Muscle layer of colon (tissue), 2 donors: ENCODE measurements around the gene ANXA8.

Experiments
- H3K27ac ChIP-seq: one replicate; pipeline ENCODE4 v1.7.0; 2013; ENCODE audit warnings: low read depth, mild to moderate bottlenecking, low read length, moderate library complexity
- H3K27me3 ChIP-seq, 2 donors: one replicate each; pipeline ENCODE4 v1.7.0; 2013; ENCODE audit warnings: low read length in 2 of 2, mild to moderate bottlenecking in 2 of 2; ENCODE audit not compliant: insufficient read depth in 2 of 2, control insufficient read depth in 1 of 2
- H3K36me3 ChIP-seq: one replicate; pipeline ENCODE4 v1.7.0; 2013; ENCODE audit warnings: mild to moderate bottlenecking, low read length; ENCODE audit not compliant: insufficient read depth
- H3K4me1 ChIP-seq: one replicate; pipeline ENCODE4 v1.7.0; 2013; ENCODE audit warnings: mild to moderate bottlenecking, low read length; ENCODE audit not compliant: insufficient read depth
- H3K4me3 ChIP-seq, 2 donors: one replicate each; pipeline ENCODE4 v1.7.0; 2013; ENCODE audit warnings: low read length in 2 of 2, low read depth in 1 of 2, mild to moderate bottlenecking in 1 of 2, moderate library complexity in 1 of 2
- H3K9ac ChIP-seq: one replicate; pipeline ENCODE4 v1.7.0; 2013; ENCODE audit warnings: low read length
- H3K9me3 ChIP-seq: one replicate; pipeline ENCODE4 v1.7.0; 2013; ENCODE audit warnings: mild to moderate bottlenecking, low read length
- donor health status: abdominal sarcoma.
- donor health status: Adenocarcinoma of cecum.

ANXA8 gene

GRCh38 chr10:47442351-47442750 is 41.6 kb downstream of the ANXA8 start:
- Histone ChIP-seq H3K4me1 (no peaks in the 10 kb centered on the region), H3K36me3 (no peaks in the 10 kb centered on the region), H3K27me3 (no peaks in the 10 kb centered on the region), H3K27ac (no peak overlapping the region), H3K9me3 (peaks cover 8% of the 10 kb centered on the region), H3K4me3 (no peak overlapping the region), H3K9ac (no peak overlapping the region)

GRCh38 chr10:47441938-47442337 is 42.0 kb downstream of the ANXA8 start:
- no peak overlapping the region for H3K27ac ChIP-seq
- H3K9ac ChIP-seq = no peak overlapping the region
- H3K27me3 ChIP-seq = no peaks in the 10 kb centered on the region
- H3K36me3 ChIP-seq = no peaks in the 10 kb centered on the region
- no peak overlapping the region for H3K4me3 ChIP-seq
- H3K4me1 ChIP-seq = no peaks in the 10 kb centered on the region
- peaks cover 8% of the 10 kb centered on the region for H3K9me3 ChIP-seq

GRCh38 chr10:47440207-47440606 is 43.7 kb downstream of the ANXA8 start:
- Histone ChIP-seq H3K27me3 (no peaks in the 10 kb centered on the region), H3K9ac (no peak overlapping the region), H3K4me1 (no peaks in the 10 kb centered on the region), H3K27ac (no peak overlapping the region), H3K9me3 (no peaks in the 10 kb centered on the region), H3K4me3 (no peak overlapping the region), H3K36me3 (no peaks in the 10 kb centered on the region)

GRCh38 chr10:47438857-47439474 is 44.9 kb downstream of the ANXA8 start:
- no peak overlapping the region for H3K27ac ChIP-seq
- H3K9me3 ChIP-seq = no peaks in the 10 kb centered on the region
- no peaks in the 10 kb centered on the region for H3K36me3 ChIP-seq
- no peaks in the 10 kb centered on the region for H3K27me3 ChIP-seq
- H3K4me1 ChIP-seq = no peaks in the 10 kb centered on the region
- H3K9ac ChIP-seq = no peak overlapping the region
- no peak overlapping the region for H3K4me3 ChIP-seq

GRCh38 chr10:47435081-47435480 is 48.8 kb downstream of the ANXA8 start:
- H3K4me3 ChIP-seq = no peak overlapping the region
- H3K27me3 ChIP-seq = no peaks in the 10 kb centered on the region
- no peaks in the 10 kb centered on the region for H3K9me3 ChIP-seq
- H3K27ac ChIP-seq = no peak overlapping the region
- H3K4me1 ChIP-seq = no peaks in the 10 kb centered on the region
- H3K9ac ChIP-seq = no peak overlapping the region
- no peaks in the 10 kb centered on the region for H3K36me3 ChIP-seq

- Histone ChIP-seq H3K4me1 (no peaks in the 10 kb centered on the region), H3K27ac (no peak overlapping the region), H3K9me3 (no peaks in the 10 kb centered on the region), H3K9ac (no peak overlapping the region), H3K36me3 (no peaks in the 10 kb centered on the region), H3K4me3 (no peak overlapping the region), H3K27me3 (no peaks in the 10 kb centered on the region)
Observed at GRCh38 chr10:47425813-47426419, 58.0 kb downstream of the ANXA8 start.

GRCh38 chr10:47424231-47424630 is 59.7 kb downstream of the ANXA8 start:
- Histone ChIP-seq H3K27ac (no peak overlapping the region), H3K4me1 (no peaks in the 10 kb centered on the region), H3K9ac (no peak overlapping the region), H3K36me3 (no peaks in the 10 kb centered on the region), H3K4me3 (no peak overlapping the region), H3K9me3 (no peaks in the 10 kb centered on the region), H3K27me3 (no peaks in the 10 kb centered on the region)

GRCh38 chr10:47423476-47423875 is 60.4 kb downstream of the ANXA8 start:
- no peaks in the 10 kb centered on the region for H3K9me3 ChIP-seq
- no peak overlapping the region for H3K4me3 ChIP-seq
- no peaks in the 10 kb centered on the region for H3K4me1 ChIP-seq
- no peak overlapping the region for H3K27ac ChIP-seq
- H3K36me3 ChIP-seq = no peaks in the 10 kb centered on the region
- H3K27me3 ChIP-seq = no peaks in the 10 kb centered on the region
- no peak overlapping the region for H3K9ac ChIP-seq

- no peaks in the 10 kb centered on the region for H3K27me3 ChIP-seq
- H3K4me1 ChIP-seq = no peaks in the 10 kb centered on the region
- H3K9ac ChIP-seq = no peak overlapping the region
- no peak overlapping the region for H3K27ac ChIP-seq
- no peaks in the 10 kb centered on the region for H3K9me3 ChIP-seq
- no peaks in the 10 kb centered on the region for H3K36me3 ChIP-seq
- H3K4me3 ChIP-seq = no peak overlapping the region
Observed at GRCh38 chr10:47421057-47421952, 62.6 kb downstream of the ANXA8 start.

GRCh38 chr10:47420305-47421056 is 63.4 kb downstream of the ANXA8 start:
- Histone ChIP-seq H3K9me3 (no peaks in the 10 kb centered on the region), H3K4me1 (no peaks in the 10 kb centered on the region), H3K4me3 (no peak overlapping the region), H3K27ac (no peak overlapping the region), H3K27me3 (no peaks in the 10 kb centered on the region), H3K36me3 (no peaks in the 10 kb centered on the region), H3K9ac (no peak overlapping the region)

GRCh38 chr10:47419421-47419820 is 64.5 kb downstream of the ANXA8 start:
- Histone ChIP-seq H3K4me1 (no peaks in the 10 kb centered on the region), H3K27ac (no peak overlapping the region), H3K4me3 (no peak overlapping the region), H3K9ac (no peak overlapping the region), H3K9me3 (no peaks in the 10 kb centered on the region), H3K36me3 (no peaks in the 10 kb centered on the region), H3K27me3 (no peaks in the 10 kb centered on the region)
